Spleen (tissue), 11 donors: ENCODE data around the gene GPRC5D. TPM values are rescaled to one million over a fixed set of nuclear protein-coding genes. Genes with fewer than 3 reads are reported as not detected.
A peak's percentile ranks its signal among the peaks of the same experiment; 100 is the strongest.

Experiments
- DNase-seq: peaks from one replicate; pipeline ENCODE4 v3.0.0-alpha.2; 2020
- H3K27ac ChIP-seq, 8 donors: fragments of 200-600 bp; sonication (generic) in 7 of 8; 1 replicate in 4 of 8; 2 replicates in 4 of 8; pipeline versions ENCODE4 v1.5.0 to v1.8.0; 2016 to 2021; ENCODE audit warnings: inconsistent platforms in 4 of 8, mild to moderate bottlenecking in 4 of 8, moderate library complexity in 1 of 8
- H3K27me3 ChIP-seq, 7 donors: fragments of 200-600 bp; sonication (generic) in 6 of 7; replicated peaks in 1 of 7; 1 replicate in 4 of 7; 2 replicates in 3 of 7; pipeline versions ENCODE4 v1.5.0 to v1.8.0; 2016 to 2021; ENCODE audit warnings: inconsistent platforms in 3 of 7, mild to moderate bottlenecking in 1 of 7
- H3K36me3 ChIP-seq, 6 donors: fragments of 200-600 bp; sonication (generic) in 5 of 6; 1 replicate in 4 of 6; 2 replicates in 2 of 6; pipeline versions ENCODE4 v1.5.0 to v1.8.0; 2016 to 2021; ENCODE audit warnings: inconsistent platforms in 2 of 6
- H3K4me1 ChIP-seq, 6 donors: fragments of 200-600 bp; sonication (generic) in 5 of 6; 1 replicate in 3 of 6; 2 replicates in 3 of 6; pipeline versions ENCODE4 v1.5.0 to v1.8.0; 2016 to 2021; ENCODE audit warnings: inconsistent platforms in 3 of 6
- H3K4me3 ChIP-seq, 8 donors: fragments of 200-600 bp; sonication (generic) in 7 of 8; 1 replicate in 4 of 8; 2 replicates in 4 of 8; pipeline versions ENCODE4 v1.5.0 to v1.8.0; 2016 to 2021; ENCODE audit warnings: inconsistent platforms in 4 of 8, mild to moderate bottlenecking in 4 of 8, moderate library complexity in 2 of 8
- H3K9me3 ChIP-seq, 8 donors: fragments of 200-600 bp; sonication (generic) in 7 of 8; 1 replicate in 4 of 8; 2 replicates in 4 of 8; pipeline versions ENCODE4 v1.5.0 to v1.8.0; 2016 to 2021; ENCODE audit warnings: inconsistent platforms in 4 of 8
- POLR2AphosphoS5 ChIP-seq, 3 donors: sonication (generic); formaldehyde crosslinking; IDR thresholded peaks; one replicate each; pipeline ENCODE4 v1.5.1; 2017; ENCODE audit warnings: antibody characterized with exemption in 3 of 3
- WGBS, 5 donors: extraction: QIAGEN DNeasy Blood & Tissue Kit in 3 of 5; methylation state at CpG; one replicate each; pipeline versions ENCODE4 v1.1.5 to v1.1.7; 2013 to 2018; 5-methylcytosine and 5-hydroxymethylcytosine counted together
- intact Hi-C: fragments of 100-400 bp; cut with DNase I; formaldehyde crosslinking; loops from one replicate; pipeline ENCODE4 v1.15.0; 2023; ENCODE audit warnings: low total_unique reads
- polyA plus RNA-seq, 3 donors: library from polyadenylated mRNA; stranded (reverse); fragments of 200-250 nt; gene quantifications; one replicate each; pipeline ENCODE4 v1.2.1, GENCODE V29; 2013
- small RNA-seq, 4 donors: library from RNA; depleted of rRNA; stranded (forward); fragments of <200 nt; gene quantifications; one replicate each; pipeline ENCODE3, GENCODE V24; 2016
- total RNA-seq, 7 donors: library from RNA; depleted of rRNA in 3 of 7; stranded (reverse); fragments of >200 nt in 3 of 7; fragmentation: NEBNext Ultra II Directional in 4 of 7; extraction: Animal tissue kit (Norgen Biotek cat#: 25700) in 4 of 7; gene quantifications; one replicate each; pipeline versions ENCODE4 v1.1.0 to v1.2.1, GENCODE V29; 2016 to 2021
- TF ChIP-seq, protein P1 (sequence below), 11 experiments: fragments of 200-600 bp in 7 of 11; fragments of 450-650 bp in 4 of 11; sonication (generic) in 4 of 11; IDR thresholded peaks in 8 of 11; conservative IDR thresholded peaks in 3 of 11; 1 replicate in 7 of 11; 2 replicates in 4 of 11; pipeline versions ENCODE4 v1.4.0 to v1.8.0; 2016 to 2021; ENCODE audit warnings: antibody characterized with exemption in 11 of 11, inconsistent platforms in 4 of 11, mild to moderate bottlenecking in 1 of 11
- donor health status: healthy with polysubstance abuse.
- donor health status: DM: no; HTN: no; CAD: no; lungs with moderate emphysema.
- donor health status: DM: no; HTN: no; CAD: no.
- donor health status: Bipolar disorder and iron deficiency.
- donor health status: healthy.
- donor health status: DM: no; HTN: no; CAD: no.
- donor health status: DM: yes; HTN: yes; CAD: no.

GPRC5D gene
- total and polyA plus RNA-seq, 10 donors = 0.23 to 1.4 (median 0.41) TPM; not detected in 5

DNA sequence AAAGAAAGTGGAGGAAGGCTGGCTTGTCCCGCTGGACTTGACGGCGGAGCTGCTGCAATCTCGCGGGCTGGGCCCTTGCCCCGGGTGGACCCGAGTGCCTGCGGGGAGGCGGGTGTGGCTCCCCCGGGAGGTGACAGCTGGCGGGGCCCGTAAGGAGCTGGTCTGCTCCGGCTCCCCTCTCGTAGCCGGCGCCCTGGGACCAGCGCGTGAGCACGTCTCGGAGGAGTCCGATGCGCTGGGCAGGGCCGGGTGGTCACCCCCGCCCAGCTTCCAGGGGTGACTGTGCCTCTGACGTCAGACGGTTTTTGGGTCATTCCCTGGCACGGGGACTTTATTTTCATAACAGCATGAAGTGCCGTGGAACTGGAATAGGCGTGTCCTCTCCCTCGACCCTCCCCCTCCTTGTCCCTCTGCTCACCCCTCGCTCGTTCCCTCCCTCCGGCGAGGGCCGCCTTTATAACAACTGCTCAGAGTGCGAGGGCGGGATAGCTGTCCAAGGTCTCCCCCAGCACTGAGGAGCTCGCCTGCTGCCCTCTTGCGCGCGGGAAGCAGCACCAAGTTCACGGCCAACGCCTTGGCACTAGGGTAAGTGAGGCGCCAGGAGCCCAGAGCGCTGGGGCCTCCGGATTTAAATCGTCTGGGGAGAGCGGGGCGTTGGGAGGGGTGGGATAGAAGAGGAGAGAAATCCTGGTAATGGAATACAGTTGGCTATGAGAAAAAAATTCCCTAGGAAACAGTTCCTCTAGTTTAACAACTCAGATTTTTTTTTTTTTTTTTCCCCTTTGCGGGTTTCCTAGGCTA, 60.7 kb downstream of the GPRC5D start, which contains the start of gene GPRC5A:
TSS of gene GPRC5A (plus strand) at position 483 of the 801 bp plus-strand sequence. CDS start 16,688 bp downstream, outside the sequence.
- intact Hi-C loops = no loop called here
- Histone ChIP-seq H3K27me3 (peaks cover 0 to 61% (median 13%) of the 10 kb centered on the region in 7 donors), H3K4me1 (peaks cover 4 to 20% (median 14%) of the 10 kb centered on the region in 6 donors), H3K27ac (no peak within 1 kb of the TSS), H3K36me3 (no peaks in the 10 kb centered on the region), H3K9me3 (no peaks in the 10 kb centered on the region), H3K4me3 (peak within 1 kb of the TSS; percentile 21 to 69 (median 39))
- DNase-seq = peak; percentile 79
- WGBS, 5 donors = 2 to 4% (median 3%) methylated on average over 33 to 50 of the region's 50 CpGs
- TF ChIP-seq, protein P1, sequence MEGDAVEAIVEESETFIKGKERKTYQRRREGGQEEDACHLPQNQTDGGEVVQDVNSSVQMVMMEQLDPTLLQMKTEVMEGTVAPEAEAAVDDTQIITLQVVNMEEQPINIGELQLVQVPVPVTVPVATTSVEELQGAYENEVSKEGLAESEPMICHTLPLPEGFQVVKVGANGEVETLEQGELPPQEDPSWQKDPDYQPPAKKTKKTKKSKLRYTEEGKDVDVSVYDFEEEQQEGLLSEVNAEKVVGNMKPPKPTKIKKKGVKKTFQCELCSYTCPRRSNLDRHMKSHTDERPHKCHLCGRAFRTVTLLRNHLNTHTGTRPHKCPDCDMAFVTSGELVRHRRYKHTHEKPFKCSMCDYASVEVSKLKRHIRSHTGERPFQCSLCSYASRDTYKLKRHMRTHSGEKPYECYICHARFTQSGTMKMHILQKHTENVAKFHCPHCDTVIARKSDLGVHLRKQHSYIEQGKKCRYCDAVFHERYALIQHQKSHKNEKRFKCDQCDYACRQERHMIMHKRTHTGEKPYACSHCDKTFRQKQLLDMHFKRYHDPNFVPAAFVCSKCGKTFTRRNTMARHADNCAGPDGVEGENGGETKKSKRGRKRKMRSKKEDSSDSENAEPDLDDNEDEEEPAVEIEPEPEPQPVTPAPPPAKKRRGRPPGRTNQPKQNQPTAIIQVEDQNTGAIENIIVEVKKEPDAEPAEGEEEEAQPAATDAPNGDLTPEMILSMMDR (IDR thresholded peaks at IDR 0.05 in 8 of 11, conservative IDR thresholded peaks at IDR 0.05 in 3 of 11) = no peak
- TF ChIP-seq POLR2AphosphoS5 (IDR thresholded peaks at IDR 0.05) = peak; percentile 44 to 73 (median 70)

Small RNAs within 50 kb of the gene (small RNA-seq; reads per million reads assigned to genes)
- gene RF00604 = 0 to 0.27 (median 0.03) reads per million in 4 donors

Other genes starting within 250 kb of the GPRC5D start
- gene CDKN1B, start 234.8 kb downstream of the GPRC5D start, total RNA-seq = 10 to 100 TPM; 72.3 to 95.2 (median 79.3) TPM
- 10 to 100 TPM; 34.9 to 49.3 (median 46.4) TPM for gene CDKN1B, start 234.8 kb downstream of the GPRC5D start, polyA plus RNA-seq
- 10 to 100 TPM in 6 of 7 donors, 1 to 10 TPM in 1; 6.1 to 79.5 (median 16.0) TPM for gene APOLD1, start 166.5 kb downstream of the GPRC5D start, total RNA-seq
- 1 to 10 TPM; 1.3 to 4.5 (median 2.5) TPM for gene APOLD1, start 166.5 kb downstream of the GPRC5D start, polyA plus RNA-seq
- gene DDX47, start 138.8 kb downstream of the GPRC5D start, total RNA-seq = 10 to 100 TPM; 37.2 to 58.1 (median 45.2) TPM
- 10 to 100 TPM; 34.0 to 39.3 (median 35.3) TPM for gene DDX47, start 138.8 kb downstream of the GPRC5D start, polyA plus RNA-seq
- gene GPRC5A, start 60.6 kb downstream of the GPRC5D start, total RNA-seq = 1 to 10 TPM in 3 of 7 donors, under 1 TPM in 4; 0.09 to 3.0 (median 0.69) TPM
- gene GPRC5A, start 60.6 kb downstream of the GPRC5D start, polyA plus RNA-seq = under 1 TPM; 0.09 to 0.18 (median 0.13) TPM
- gene HEBP1, start 48.1 kb upstream of the GPRC5D start, total RNA-seq = 10 to 100 TPM; 44.4 to 77.2 (median 60.7) TPM
- 10 to 100 TPM; 25.1 to 79.4 (median 54.6) TPM for gene HEBP1, start 48.1 kb upstream of the GPRC5D start, polyA plus RNA-seq
- 1 to 10 TPM; 4.2 to 8.2 (median 7.3) TPM for gene FAM234B, start 92.2 kb upstream of the GPRC5D start, total RNA-seq
- gene FAM234B, start 92.2 kb upstream of the GPRC5D start, polyA plus RNA-seq = 1 to 10 TPM in 2 of 3 donors, under 1 TPM in 1; 0.59 to 1.2 (median 1.0) TPM
- not detected for gene GSG1, start 151.5 kb upstream of the GPRC5D start, total RNA-seq
- gene GSG1, start 151.5 kb upstream of the GPRC5D start, polyA plus RNA-seq = not detected
- 100 to 1,000 TPM in 2 of 7 donors, 10 to 100 TPM in 5; 52.6 to 170 (median 82.4) TPM for gene EMP1, start 244.6 kb upstream of the GPRC5D start, total RNA-seq
- gene EMP1, start 244.6 kb upstream of the GPRC5D start, polyA plus RNA-seq = 10 to 100 TPM in 1 of 3 donors, 1 to 10 TPM in 2; 4.9 to 11.1 (median 6.8) TPM